Measurements from ENCODE around the gene MARCO. TPM values are rescaled to one million over a fixed set of nuclear protein-coding genes. Genes with fewer than 3 reads are reported as not detected.

Gene MARCO
- total and polyA plus RNA-seq, 4 donors = 21.8 to 113 (median 61.6) TPM

DNA sequence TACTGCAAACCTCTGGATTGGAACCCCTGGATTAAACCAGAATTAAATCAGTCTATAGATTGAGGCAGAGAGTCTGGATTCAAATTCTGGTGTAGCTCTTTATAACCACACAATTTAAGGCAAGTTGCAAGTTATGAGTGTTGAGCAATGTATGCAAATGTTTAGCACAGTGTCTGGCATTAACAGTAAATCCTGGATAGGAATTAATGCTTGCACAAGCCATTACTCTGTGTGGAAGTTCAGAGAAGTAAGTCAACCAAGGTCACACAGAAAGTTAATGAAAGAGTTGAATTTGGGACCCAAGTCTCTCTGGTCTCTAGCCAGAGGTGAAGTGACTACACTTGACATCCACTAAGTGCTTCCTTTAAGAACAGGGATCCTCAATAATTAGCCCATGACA lies 2.0 kb upstream of the MARCO start:
- Histone ChIP-seq H3K9me3 (ENCODE audit: control insufficient read depth in 4 of 4, low read length in 3 of 4) (no peaks in the 10 kb centered on the region), H3K27ac (ENCODE audit: low read depth in 1 of 2, low read length in 2 of 2) (no peak overlapping the region), H3K4me1 (ENCODE audit: control insufficient read depth in 4 of 4, insufficient read depth in 4 of 4, low read length in 3 of 4) (peaks cover 0 to 11% (median 4%) of the 10 kb centered on the region in 4 donors), H3K4me3 (ENCODE audit: low read depth in 1 of 3, low read length in 3 of 3) (no peak overlapping the region), H3K27me3 (ENCODE audit: control insufficient read depth in 4 of 4, insufficient read depth in 4 of 4, low read length in 3 of 4) (no peaks in the 10 kb centered on the region), H3K9ac (ENCODE audit: low read depth in 1 of 2, low read length in 2 of 2) (no peak overlapping the region), H3K36me3 (ENCODE audit: control insufficient read depth in 4 of 4, insufficient read depth in 3 of 4, low read depth in 1 of 4, low read length in 3 of 4) (no peaks in the 10 kb centered on the region)
- no peak for DNase-seq (ENCODE audit: low spot score)
- TF ChIP-seq YY1 (IDR thresholded peaks at IDR 0.05) = no peak
- no peak for TF ChIP-seq EGR1 (IDR thresholded peaks at IDR 0.05; ENCODE audit: low read depth in 2 of 2)
- no peak for TF ChIP-seq TAF1 (conservative IDR thresholded peaks at IDR 0.05)
- TF ChIP-seq, protein P1, sequence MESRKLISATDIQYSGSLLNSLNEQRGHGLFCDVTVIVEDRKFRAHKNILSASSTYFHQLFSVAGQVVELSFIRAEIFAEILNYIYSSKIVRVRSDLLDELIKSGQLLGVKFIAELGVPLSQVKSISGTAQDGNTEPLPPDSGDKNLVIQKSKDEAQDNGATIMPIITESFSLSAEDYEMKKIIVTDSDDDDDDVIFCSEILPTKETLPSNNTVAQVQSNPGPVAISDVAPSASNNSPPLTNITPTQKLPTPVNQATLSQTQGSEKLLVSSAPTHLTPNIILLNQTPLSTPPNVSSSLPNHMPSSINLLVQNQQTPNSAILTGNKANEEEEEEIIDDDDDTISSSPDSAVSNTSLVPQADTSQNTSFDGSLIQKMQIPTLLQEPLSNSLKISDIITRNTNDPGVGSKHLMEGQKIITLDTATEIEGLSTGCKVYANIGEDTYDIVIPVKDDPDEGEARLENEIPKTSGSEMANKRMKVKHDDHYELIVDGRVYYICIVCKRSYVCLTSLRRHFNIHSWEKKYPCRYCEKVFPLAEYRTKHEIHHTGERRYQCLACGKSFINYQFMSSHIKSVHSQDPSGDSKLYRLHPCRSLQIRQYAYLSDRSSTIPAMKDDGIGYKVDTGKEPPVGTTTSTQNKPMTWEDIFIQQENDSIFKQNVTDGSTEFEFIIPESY (IDR thresholded peaks at IDR 0.05) = no peak
- TF ChIP-seq FOXA1 (IDR thresholded peaks at IDR 0.05) = no peak
- TF ChIP-seq, protein P2, sequence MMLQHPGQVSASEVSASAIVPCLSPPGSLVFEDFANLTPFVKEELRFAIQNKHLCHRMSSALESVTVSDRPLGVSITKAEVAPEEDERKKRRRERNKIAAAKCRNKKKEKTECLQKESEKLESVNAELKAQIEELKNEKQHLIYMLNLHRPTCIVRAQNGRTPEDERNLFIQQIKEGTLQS (IDR thresholded peaks at IDR 0.05) = no peak
- TF ChIP-seq CTCF (IDR thresholded peaks at IDR 0.05; ENCODE audit: low read depth, low read length, missing input control) = no peak
- no peak for TF ChIP-seq HNF4A (conservative IDR thresholded peaks at IDR 0.05)
- no peak for TF ChIP-seq HNF4G (IDR thresholded peaks at IDR 0.05)
- TF ChIP-seq FOXA2 (IDR thresholded peaks at IDR 0.05) = no peak
- TF ChIP-seq JUND (IDR thresholded peaks at IDR 0.05) = no peak
- TF ChIP-seq, protein P3, sequence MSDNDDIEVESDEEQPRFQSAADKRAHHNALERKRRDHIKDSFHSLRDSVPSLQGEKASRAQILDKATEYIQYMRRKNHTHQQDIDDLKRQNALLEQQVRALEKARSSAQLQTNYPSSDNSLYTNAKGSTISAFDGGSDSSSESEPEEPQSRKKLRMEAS (IDR thresholded peaks at IDR 0.05) = no peak
- no peak for TF ChIP-seq NR2F2 (IDR thresholded peaks at IDR 0.05)
- TF ChIP-seq GABPA (IDR thresholded peaks at IDR 0.05 in 1 of 2, conservative IDR thresholded peaks at IDR 0.05 in 1 of 2) = no peak
- no peak for TF ChIP-seq SP1 (IDR thresholded peaks at IDR 0.05)
- TF ChIP-seq RAD21 (IDR thresholded peaks at IDR 0.05) = no peak
- TF ChIP-seq RXRA (IDR thresholded peaks at IDR 0.05) = no peak
- TF ChIP-seq REST (IDR thresholded peaks at IDR 0.05) = no peak
